Astrocyte (in vitro differentiated cells and primary cell): ENCODE measurements around the gene CALML6.

Experiments
- EZH2 ChIP-seq: IDR thresholded peaks from 2 replicates; pipeline ENCODE4 v1.6.1; 2012; ENCODE audit warnings: mild to moderate bottlenecking, low read length, inconsistent platforms; ENCODE audit not compliant: insufficient read depth
- TF ChIP-seq, protein P1 (sequence below): IDR thresholded peaks from 2 replicates; pipeline ENCODE4 v1.5.1; 2011; ENCODE audit warnings: low read depth, mild to moderate bottlenecking, inconsistent platforms, low read length, moderate library complexity; ENCODE audit not compliant: insufficient read depth

DNA sequence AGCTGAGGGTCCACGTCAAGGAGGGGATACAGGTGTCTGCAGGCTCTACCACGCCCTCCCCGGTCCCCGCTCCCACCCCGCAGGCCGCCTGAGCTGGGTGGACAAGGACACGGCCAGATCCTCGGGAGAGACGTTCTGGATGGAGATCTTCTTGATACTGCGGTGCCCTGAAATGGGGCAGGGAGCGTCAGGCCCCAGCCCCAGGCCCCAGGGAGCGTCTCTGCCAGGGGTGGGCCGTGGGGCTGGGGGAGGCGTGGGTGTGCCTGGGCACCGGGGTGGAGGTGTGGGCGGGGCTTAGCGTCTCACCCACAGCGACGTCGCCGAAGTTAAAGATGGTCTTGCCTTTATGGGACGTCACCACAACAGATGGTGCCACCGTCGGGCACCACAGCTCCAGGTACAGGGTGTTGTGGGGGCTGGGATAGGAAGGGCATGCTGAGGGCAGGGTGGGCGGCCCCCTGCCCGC is 11.3 kb downstream of the CALML6 start:
- no peak for TF ChIP-seq EZH2
- TF ChIP-seq, protein P1, sequence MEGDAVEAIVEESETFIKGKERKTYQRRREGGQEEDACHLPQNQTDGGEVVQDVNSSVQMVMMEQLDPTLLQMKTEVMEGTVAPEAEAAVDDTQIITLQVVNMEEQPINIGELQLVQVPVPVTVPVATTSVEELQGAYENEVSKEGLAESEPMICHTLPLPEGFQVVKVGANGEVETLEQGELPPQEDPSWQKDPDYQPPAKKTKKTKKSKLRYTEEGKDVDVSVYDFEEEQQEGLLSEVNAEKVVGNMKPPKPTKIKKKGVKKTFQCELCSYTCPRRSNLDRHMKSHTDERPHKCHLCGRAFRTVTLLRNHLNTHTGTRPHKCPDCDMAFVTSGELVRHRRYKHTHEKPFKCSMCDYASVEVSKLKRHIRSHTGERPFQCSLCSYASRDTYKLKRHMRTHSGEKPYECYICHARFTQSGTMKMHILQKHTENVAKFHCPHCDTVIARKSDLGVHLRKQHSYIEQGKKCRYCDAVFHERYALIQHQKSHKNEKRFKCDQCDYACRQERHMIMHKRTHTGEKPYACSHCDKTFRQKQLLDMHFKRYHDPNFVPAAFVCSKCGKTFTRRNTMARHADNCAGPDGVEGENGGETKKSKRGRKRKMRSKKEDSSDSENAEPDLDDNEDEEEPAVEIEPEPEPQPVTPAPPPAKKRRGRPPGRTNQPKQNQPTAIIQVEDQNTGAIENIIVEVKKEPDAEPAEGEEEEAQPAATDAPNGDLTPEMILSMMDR: no peak
